NCI-H524 (cell line): Measurements from ENCODE around the gene PCSK5.
A peak's percentile ranks its signal among the peaks of the same experiment; 100 is the strongest.

Experiments
- DNase-seq, 2 experiments: peaks; one replicate each; lab custom pipeline; 2025; lab: John Stamatoyannopoulos, UW

PCSK5 gene

DNA sequence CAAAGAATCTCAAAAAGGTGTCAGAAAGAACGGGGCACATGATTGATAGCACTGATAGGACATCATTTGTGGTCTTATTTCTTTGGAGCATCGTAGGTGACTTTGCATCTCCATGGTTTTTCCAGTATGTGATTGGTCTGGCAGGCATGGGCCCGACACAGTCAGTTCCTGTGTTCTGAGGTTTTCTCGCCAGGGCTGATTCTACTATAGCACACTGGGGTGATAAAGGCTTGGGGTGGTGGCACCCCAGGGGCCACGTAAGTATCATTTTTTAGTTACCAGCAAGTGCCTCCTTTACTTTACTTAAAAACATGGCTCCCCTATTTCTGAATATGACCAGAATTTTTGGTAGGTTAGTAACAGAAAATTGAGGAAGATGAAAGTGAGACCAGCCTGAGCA is 301.0 kb downstream of the PCSK5 start:
- DNase-seq = no peak

DNA sequence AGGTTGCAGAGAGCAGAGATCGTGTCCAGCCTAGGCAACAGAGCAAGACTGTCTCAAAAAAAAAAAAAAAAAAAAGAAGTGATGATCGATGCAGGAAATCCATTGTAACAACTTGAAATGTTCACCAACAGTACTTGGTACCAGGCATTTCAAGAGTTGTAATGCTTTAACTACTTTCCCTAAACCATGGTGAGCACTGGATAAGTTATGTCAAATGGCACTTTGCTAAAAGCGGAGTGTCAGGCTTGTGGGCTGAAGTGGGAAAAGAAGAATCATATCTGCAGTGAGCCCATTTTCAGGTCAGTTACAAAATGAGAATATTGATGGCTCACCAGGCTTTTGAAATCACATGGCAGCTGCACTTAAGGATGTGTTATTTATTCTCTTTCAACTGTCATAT is 301.5 kb downstream of the PCSK5 start:
- DNase-seq = no peak

DNA sequence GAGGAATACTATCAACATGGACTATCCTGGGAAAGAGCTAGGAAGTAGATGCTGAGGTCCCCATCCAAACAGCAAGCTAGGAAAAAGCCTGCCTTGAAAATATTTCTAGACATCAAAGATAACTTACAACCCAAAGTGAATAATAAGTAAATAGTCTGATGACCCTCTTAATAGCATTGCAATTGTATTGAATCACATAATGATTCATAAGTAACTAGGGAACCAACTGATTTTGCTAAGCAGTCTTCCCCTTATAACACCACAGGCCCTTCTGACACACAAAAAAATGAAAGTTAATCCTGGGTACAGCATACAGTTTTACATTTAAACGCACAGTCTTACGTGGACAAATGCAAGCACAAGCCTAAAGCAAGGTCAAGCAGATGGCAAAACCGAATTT is 304.4 kb downstream of the PCSK5 start:
- DNase-seq = no peak

DNA sequence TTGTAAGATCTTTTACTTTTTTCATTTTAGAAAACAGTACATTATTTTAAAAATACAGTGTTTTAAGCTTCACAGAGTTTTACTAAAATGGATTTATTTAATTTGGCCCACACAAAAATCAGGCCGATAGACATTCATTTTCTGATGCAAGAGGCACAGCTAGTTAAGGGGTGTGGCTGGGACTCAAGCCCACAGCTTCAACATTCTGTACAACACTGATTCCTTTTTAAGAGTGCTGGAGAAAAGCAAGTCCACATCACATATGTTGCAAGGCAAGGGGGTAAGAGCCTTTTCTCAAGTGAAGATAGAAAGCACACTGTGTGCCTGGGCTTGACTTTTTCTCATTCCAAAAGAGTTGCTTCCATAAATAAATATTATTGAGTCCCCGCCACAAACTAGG is 307.9 kb downstream of the PCSK5 start:
- DNase-seq = no peak

DNA sequence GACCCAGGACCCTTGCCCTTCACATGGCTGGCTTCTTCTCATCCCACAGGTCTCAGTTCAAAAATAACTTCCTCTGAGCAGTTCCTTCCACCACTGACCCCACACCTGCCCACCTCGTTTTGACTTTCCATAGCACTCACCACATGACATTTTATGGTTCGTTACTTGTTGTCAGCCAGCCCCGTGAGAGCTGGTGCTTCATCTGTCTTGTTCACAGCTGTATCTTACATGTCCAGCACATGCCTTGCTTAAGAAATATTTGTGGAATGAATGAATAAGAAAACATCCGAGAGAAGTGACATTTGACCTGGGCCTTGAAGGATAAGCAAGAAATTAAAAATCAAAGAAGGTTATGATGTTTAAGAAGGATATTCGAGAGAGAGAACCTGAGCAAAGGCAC is 309.8 kb downstream of the PCSK5 start:
- DNase-seq = no peak

DNA sequence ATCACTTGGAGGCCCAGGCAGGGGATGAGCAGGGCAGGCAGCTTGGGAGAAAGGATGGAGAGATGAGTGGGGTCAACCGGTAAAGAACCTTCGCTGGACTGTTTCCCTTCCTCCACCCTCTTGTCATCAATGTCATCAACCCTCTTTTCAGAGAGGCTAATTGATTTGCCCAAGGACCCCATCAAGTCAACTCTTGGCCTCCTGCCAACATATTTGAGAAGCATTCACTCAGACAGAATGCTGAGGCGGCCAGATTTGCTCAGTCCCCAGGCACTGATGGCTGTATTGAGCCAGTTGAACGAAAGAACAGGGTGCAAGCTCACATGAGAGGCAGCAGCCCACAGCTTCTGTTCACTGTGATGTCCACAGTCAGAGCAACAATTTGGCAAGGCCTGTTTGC is 310.3 kb downstream of the PCSK5 start:
- DNase-seq = no peak

DNA sequence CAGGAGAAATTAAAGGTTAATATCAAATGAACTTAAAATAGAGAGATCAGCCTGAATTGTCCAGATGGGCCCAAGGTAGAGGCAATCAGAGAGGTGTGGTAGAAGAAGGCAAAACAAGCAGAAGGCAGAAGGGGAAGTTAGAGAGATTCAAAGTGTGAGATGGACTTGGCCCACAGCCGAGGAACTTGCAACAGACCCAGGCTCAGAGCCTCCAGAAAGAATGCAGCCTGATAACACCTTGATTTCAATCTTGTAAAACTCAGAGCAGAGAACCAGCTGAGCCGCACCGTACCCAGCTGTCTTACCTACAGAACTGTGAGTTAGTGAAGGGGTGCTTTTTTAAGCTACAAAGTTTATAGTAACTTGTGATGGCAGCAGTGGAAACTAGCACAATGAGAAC is 312.9 kb downstream of the PCSK5 start:
- no peak for DNase-seq

DNA sequence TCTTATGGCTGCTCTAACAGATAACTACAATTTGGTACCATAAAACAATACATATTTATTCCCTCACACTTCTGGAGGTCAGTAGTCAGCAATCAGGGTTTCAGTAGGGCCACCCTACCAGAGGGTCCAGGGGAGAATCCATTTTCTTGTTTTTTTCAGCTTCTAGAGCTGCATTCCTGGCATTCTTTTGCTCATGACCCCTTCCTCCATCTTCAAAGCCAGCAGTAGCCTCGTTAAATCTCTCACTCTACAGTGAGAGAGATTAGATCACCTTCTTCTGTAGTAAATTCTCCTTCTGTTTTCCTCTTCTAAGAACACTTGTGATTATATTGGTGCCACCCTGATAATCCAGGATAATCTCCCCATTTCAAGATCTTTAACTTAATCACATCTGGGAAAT is 316.3 kb downstream of the PCSK5 start:
- DNase-seq = peak in 1 of 2 experiments; percentile 33

DNA sequence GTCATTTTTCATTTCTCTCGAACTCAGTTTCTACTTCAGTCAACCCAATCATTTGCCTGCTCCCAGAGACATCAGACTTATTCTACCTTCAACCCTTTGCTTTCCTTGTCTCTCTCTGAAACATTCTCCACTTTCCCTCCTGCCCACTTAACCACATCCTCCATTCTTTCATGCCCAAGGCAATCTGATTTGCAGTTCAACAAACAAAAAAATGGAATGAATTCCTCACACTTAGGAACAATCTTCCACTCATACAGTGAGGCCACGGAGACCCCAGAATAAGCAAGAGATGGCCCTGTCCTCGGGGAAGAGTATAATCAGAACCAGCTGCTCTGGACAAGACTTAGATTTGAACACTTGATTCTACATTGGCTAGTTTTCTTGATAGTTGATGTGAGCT is 323.3 kb downstream of the PCSK5 start:
- no peak for DNase-seq

DNA sequence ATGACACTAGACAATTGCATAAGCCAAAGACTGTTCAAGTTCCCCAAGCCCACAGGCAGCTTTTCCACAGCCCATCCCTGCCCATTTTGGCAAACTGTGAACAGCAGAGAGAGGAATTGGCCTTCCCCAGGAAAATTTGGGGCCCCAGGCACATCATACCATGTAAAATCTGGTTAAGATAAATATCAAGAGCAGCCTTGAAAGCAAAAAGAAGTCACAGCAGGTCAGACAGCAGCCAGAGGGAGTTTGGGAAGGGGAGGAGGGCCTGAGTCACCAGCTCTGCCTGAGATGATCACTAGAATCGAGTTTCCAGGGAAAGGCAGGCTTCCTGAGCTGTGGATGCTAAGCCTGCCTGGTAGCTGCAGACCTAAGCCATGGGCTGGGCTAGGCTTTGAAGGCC is 324.6 kb downstream of the PCSK5 start:
- DNase-seq = no peak

DNA sequence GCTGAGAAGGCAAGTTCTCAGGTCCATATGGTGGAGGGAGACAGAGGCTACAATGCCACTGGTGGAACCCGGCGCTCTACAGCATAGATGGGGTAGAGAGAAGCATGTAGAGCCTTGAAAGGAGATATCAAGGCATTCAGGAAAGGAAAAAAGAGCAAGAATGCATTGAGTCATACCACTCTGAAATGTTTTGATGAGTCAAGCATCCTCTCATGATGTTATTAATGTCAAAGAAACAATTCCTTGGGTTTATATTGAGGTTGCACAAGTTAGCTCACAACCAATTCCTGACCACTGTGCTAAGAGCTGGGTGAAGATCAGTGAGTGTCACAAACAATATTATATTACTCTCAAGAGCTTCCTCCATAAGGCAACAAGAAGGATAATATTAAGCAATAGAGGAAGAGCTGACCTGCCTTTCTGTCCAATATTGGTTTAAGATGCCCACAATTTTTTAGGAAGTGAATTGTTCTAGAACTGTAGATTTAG is 325.7 kb downstream of the PCSK5 start:
- no peak for DNase-seq

DNA sequence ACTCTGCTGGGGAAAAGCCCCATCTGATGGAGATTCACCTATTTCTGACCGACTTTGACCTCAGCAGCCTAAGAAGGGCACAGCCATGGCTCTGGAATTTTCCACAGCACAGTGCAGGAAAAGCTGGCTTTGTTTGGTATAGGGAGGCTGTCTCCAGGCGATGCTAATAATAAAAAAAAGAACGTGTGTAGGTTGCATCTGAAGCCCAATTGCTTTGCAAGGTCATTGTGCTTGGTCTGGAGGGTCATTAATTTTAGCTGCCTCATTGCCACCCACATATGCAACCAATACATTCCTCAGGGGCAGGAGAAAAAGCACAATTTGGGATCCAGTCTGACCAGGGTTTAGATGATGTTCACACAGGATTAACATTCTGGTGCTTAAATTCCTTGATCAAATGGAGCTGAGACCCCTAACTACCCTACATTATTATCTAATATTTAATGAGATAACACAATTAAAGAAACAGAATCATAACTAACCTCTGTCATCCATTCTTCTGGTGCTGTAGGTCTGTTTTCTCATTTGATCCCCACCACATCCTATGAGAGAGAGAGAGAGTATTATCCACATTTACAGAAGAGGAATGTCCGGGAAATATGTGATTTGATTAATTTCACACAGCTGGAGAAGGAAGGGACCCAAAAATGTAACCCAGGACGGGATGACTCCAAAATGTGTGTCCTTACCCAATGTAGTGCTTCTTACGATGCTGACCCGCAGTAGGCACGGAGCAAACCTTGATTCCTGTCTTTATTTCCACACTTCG is 327.8 kb downstream of the PCSK5 start:
- no peak for DNase-seq

DNA sequence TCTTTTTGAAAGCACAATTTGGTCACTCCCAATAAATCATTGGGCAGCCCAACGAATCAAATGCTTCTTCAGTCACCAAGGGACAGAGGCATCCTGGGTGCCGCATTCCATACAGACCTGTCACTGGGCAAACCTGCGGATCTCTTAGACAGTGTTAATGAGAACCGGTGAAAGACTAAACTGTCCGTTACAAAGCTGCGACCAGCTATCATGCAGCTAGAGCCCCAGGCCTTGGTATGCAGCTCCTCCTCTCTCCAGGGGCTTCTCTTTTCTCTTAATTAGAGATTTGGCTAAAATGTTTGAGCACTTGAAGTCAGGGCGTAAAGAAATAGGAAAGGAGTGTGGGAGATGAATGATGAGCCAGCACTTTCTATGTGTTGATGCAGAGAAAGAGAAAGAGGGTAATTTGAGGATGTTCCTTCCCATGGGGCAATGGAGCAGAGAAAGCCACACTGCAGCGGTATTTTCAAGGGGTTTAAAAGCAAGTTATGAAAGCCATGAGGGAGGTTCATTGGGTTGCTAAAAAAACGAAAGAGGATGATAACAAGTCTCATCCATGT is 328.5 kb downstream of the PCSK5 start:
- DNase-seq = no peak

DNA sequence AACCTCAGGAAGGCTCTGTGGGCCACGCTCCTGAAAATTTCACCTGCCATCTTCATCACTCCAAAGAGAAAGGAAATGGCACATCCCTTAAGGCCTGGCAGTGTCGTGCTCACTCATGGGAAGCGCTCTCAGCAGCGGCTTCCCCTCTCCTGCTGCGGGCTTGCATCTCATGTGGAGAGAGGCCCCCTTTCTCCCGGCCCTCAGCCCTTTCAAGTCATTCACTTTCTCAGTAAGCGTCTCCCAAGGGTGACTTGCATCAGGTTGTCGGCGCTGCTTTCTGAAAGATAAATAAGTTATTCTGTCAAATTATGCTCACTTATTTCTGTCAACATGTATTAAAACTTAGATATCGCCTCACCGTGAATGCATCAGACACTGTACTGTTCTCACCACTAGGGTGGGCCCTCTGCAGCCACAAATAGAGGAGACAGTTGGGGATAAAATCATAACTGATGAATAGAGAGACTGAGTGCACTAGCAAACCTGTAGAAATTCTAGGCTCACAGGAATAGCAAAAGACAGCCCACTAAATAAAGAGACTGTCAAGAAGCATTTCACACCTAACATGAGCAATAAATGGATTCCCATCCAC is 329.2 kb downstream of the PCSK5 start:
- no peak for DNase-seq

DNA sequence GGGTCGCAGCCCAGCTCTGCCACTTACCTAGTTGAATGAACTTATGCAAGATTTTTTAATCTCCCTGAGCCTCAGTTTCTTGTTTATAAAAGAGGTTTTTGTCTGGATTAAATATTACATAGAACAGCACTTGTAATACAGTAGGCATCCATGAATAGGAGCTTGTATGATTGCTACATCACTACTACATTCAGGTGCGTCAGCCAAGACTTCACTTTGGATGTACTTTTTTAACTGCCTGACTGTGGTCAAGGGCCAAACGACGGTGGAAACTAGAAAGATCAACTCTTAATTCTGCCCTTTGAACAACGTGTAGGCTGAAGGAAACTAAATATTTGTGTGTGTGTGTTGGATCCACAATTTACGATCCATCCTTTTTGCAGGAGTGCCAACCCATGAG is 330.9 kb downstream of the PCSK5 start:
- no peak for DNase-seq

DNA sequence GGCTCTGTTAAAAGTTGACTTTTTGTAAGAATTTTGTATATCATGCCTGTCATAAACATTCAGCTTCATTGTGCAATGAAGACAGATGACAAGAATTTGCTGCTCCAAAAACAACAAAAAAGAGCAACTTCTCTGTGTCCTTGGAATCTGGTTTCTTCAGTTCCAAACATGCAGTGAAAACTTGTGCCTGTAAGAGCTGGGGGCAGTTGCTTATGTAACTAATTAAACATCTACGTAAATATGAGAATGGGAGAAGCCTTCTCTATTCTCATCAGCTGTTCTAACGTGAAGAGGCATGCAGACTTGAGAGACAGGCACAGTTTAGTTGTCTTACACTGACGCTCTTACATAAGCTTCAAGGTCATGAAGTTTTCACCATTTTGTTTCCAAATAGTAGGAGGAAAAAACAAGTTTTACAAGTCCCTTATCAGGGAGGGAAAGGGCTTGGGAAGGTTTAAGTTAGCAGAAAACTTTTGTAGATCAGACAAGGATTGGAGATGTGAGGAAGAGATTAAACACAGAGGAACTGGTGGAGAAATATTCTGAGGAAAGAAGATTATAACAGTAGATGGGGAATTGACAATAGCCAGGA is 333.4 kb downstream of the PCSK5 start:
- DNase-seq = no peak

DNA sequence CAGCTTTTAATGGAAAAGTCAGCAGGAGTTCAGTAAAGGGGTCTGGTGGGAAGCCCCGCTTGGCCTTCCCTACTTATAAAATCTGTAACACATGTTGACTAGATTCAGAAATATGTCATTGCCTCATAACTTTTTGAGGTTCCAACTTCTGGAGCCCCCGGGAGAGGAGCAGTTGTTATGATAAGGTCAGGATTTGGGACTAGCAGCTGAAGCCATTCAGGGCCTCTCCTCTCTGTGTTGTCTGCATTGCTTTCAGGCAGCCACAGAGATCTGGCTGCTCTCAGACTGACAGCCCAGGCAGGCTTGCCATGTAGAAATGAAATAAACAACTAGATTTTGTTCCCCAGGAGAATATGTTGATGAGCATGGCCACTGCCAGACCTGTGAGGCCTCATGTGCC is 336.7 kb downstream of the PCSK5 start:
- DNase-seq = no peak

DNA sequence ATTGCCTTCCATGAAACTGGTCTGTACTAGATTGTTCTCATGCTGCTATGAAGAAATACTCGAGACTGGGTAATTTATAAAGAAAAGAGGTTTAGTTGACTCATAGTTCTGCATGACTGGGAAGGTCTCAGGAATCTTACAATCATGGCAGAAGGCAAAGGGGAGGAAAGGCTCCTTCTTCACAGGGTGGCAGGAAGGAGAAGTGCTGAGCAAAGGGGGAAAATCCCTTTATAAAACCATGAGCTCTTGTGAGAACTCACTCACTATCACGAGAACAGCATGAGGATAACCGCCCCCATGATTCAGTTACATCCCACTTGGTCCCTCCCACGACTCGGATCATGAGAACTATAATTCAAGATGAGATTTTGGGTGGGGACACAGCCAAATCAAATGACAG is 340.5 kb downstream of the PCSK5 start:
- DNase-seq = no peak

DNA sequence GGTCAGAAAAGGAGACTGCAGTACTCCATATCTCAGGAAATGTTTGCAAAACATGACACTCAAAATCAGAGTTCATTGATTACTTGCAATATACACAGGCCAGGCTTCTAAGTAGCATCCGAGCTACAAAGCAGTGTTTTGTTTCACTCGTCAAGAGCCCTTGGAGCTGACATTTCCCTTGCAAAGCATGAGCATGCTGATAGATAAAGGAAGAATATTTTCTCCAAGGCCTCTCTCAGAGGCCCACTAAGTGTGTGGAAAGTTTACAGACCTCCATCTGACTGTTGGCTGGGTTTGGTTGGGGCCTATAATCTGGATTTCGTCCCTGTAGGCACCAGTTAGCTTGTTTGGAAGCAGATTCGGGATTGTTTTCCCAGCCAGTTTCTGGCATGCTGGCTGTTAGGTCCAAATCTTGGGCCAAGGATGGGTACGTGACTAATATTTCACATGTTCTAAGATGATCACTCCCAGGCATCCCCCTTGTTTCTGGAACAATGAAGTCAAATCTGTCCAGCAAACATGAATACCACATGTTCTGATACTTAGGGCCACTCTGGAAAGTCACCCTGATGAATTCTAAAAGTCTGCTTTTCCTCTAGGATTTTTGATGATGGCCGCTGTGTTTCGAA is 342.5 kb downstream of the PCSK5 start:
- no peak for DNase-seq

DNA sequence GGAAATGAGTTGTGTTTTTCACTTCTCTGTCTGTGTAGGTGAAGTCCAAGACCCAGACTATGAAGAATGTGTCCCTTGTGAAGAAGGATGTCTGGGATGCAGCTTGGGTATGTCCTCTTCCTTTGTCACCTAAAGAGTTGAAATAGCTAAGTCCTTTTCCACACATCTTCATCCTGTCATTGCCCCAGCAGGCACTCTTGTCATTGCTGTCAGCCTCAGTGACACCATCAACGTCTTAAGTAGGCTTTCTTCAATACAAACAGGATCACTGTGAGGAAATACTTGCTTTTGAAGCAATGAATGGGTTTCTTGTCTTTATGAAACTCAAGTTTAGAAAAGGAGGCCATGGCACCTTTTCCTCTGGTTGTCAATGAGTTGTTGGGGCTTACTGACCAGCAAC is 350.1 kb downstream of the PCSK5 start:
- DNase-seq = no peak

DNA sequence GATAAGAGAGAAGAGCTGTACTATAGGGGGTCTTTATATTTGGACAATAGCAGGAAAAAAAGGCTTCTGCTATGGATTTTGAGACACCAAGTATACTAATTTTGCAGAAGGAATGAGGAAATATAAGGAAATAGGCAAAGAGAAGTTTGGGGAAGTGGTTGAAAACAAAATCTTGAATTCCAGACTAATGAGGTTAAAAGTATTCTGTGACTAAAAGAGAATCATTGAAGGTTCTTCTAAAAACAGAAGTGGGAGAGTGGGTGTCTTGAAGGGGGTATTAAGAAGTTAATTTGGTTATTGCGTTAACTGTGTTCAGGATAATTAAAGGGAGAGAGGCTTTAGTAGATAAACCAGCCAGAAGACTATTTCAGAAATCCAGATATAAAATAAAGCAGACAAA is 355.0 kb downstream of the PCSK5 start:
- DNase-seq = no peak

DNA sequence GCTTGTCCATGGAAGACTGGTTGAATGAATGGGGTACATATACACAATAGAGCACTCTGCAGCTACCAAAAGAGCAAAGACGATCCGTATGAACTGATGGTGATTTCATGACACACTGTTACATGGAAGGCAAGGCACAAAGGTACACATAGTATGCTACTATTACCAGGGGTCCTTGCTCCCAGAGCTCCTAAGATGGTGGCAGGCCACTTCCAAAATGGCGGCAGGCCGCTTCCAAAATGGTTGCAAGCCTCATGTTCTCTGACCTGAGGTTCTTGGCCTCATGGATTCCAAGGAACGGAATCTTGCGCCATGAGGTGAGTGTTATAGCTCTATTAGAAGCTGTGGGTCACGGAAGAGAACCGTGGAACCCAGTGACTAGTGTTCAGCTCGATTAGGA is 356.2 kb downstream of the PCSK5 start:
- DNase-seq = no peak

DNA sequence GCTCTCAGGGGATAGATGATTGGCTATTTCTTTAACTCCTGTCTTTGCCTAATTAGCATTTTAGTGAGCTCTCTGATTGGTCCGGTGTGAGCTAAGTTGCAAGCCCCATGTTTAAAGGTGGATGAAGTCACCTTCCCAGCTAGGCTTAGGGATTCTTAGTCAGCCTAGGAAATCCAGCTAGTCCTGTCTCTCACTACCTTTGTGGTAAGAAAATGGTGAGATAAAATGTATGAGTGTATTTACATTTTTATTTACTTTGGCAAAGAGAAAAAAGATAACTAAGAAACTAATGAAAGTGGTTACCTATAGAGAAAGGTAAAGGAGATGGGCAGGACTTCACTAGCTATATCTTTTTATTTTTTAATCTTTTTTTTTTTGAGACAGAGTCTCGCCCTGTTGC is 357.0 kb downstream of the PCSK5 start:
- DNase-seq = no peak
